Kidney (tissue), 14 donors: ENCODE results near the gene PHOSPHO1. TPM values are rescaled to one million over a fixed set of nuclear protein-coding genes. Genes with fewer than 3 reads are reported as not detected.
A peak's percentile ranks its signal among the peaks of the same experiment; 100 is the strongest.

Experiments
- DNase-seq, 5 donors: peaks; one replicate each; pipeline ENCODE4 v3.0.0-alpha.2; 2013 to 2020
- FAIRE-seq: peaks from 2 replicates; lab custom pipeline; 2012; peaks lifted over from hg19 to GRCh38; lab: Jason Lieb, UNC
- H3K27ac ChIP-seq, 2 donors: one replicate each; pipeline ENCODE4 v1.7.0; 2013; ENCODE audit warnings: low read depth in 2 of 2, low read length in 2 of 2, inconsistent platforms in 1 of 2
- H3K27me3 ChIP-seq: one replicate; pipeline ENCODE4 v1.7.1; 2013; ENCODE audit warnings: low read length, inconsistent platforms; ENCODE audit not compliant: control insufficient read depth, insufficient read depth
- H3K36me3 ChIP-seq, 3 donors: one replicate each; pipeline versions ENCODE4 v1.7.0 to v1.7.1; 2013; ENCODE audit warnings: low read length in 3 of 3, control low read depth in 1 of 3, inconsistent platforms in 1 of 3; ENCODE audit not compliant: insufficient read depth in 3 of 3, control insufficient read depth in 2 of 3
- H3K4me1 ChIP-seq, 3 donors: one replicate each; pipeline versions ENCODE4 v1.7.0 to v1.7.1; 2013; ENCODE audit warnings: low read length in 3 of 3, inconsistent platforms in 1 of 3, low read depth in 1 of 3; ENCODE audit not compliant: control insufficient read depth in 2 of 3, insufficient read depth in 2 of 3
- H3K4me3 ChIP-seq, 3 donors: one replicate each; pipeline versions ENCODE4 v1.7.0 to v1.8.1; 2013; ENCODE audit warnings: low read length in 3 of 3, control low read depth in 1 of 3, inconsistent platforms in 1 of 3
- H3K9ac ChIP-seq, 3 donors: one replicate each; pipeline versions ENCODE4 v1.7.0 to v1.7.1; 2013; ENCODE audit warnings: low read length in 3 of 3, control low read depth in 1 of 3, inconsistent platforms in 1 of 3
- H3K9me3 ChIP-seq, 3 donors: one replicate each; pipeline versions ENCODE4 v1.7.0 to v1.7.1; 2013; ENCODE audit warnings: low read length in 3 of 3, control low read depth in 1 of 3, inconsistent platforms in 1 of 3; ENCODE audit not compliant: control insufficient read depth in 2 of 3, insufficient read depth in 1 of 3
- intact Hi-C: fragments of 100-400 bp; cut with DNase I; formaldehyde crosslinking; loops from one replicate; pipeline ENCODE4 v1.11.1; 2022
- polyA plus RNA-seq: library from polyadenylated mRNA; stranded (reverse); fragments of 350-450 nt; fragmentation: Illumina TruSeq; extraction: RNeasy Lipid Tissue Mini Kit (QIAGEN cat#74804); gene quantifications from one replicate; pipeline ENCODE4 v1.2.3, GENCODE V29; 2014; ENCODE audit warnings: low read depth, low replicate concordance; ENCODE audit not compliant: insufficient read depth
- total RNA-seq: library from RNA; stranded (reverse); fragmentation: NEBNext Ultra II Directional; extraction: Animal tissue kit (Norgen Biotek cat#: 25700); gene quantifications from one replicate; pipeline ENCODE4 v1.2.1, GENCODE V29; 2021
- TF ChIP-seq, protein P1 (sequence below): IDR thresholded peaks from 3 replicates; pipeline ENCODE4 v1.5.1; 2012; ENCODE audit warnings: mild to moderate bottlenecking, moderate library complexity, borderline replicate concordance; ENCODE audit not compliant: insufficient read depth; ENCODE audit errors: extremely low read depth
- donor health status: control.
- donor health status: control.
- donor health status: control.
- donor health status: control.
- donor health status: control.
- donor health status: DM: yes; HTN: yes; CAD: no.
- donor health status: Normal renal cell carcinoma (clear cell type).

The PHOSPHO1 gene
- total and polyA plus RNA-seq, 2 donors from 2014 or later: 0.22 to 1.5 TPM

DNA sequence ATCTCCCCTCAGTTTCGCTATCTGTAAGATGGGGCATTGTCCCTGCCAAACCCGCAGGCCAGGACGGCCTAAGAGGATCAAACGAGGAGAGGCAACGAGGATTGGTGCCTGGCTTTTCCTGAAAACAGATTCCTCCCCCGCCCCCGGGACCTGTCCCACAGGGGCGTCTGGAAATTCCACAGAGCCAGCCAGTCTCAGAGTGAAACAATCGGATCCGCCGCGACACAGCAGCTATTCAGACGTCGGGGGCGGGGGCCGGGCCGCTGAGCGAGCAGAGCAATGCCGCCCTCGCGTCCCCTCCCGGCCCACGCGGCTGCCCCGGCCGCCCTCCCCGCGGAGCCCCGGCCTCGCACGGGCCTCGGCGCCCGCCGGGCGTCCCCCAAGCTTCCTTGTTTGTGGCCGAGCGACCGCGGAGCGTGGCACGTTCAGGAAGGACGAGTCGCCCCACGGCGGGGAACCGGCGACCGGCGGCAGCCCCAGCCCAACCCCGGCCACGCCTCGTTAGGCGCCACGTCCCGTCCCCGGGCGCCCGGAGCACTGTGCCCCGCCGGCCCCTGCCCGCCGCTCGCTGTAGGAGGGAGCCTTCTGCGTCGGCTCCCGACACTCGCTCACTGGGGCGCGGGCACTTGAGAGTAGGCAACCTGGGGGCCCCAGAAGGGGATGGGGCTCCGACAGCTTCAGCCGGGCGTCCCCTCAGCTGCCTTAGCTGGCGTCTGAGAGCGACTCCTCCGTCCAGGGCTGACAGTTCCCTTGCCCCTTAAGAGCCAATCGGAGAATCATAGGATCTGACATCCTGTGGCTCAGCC lies 29.6 kb upstream of the PHOSPHO1 start:
- H3K4me3 ChIP-seq: peak overlapping the region in 2 of 3 donors; percentile 38 to 56
- H3K27ac ChIP-seq: peak overlapping the region; percentile 23 to 71
- FAIRE-seq (no peak), DNase-seq (peak; percentile 74 to 89 (median 78))
- H3K36me3 ChIP-seq: no peaks in the 10 kb centered on the region
- TF ChIP-seq, protein P1, sequence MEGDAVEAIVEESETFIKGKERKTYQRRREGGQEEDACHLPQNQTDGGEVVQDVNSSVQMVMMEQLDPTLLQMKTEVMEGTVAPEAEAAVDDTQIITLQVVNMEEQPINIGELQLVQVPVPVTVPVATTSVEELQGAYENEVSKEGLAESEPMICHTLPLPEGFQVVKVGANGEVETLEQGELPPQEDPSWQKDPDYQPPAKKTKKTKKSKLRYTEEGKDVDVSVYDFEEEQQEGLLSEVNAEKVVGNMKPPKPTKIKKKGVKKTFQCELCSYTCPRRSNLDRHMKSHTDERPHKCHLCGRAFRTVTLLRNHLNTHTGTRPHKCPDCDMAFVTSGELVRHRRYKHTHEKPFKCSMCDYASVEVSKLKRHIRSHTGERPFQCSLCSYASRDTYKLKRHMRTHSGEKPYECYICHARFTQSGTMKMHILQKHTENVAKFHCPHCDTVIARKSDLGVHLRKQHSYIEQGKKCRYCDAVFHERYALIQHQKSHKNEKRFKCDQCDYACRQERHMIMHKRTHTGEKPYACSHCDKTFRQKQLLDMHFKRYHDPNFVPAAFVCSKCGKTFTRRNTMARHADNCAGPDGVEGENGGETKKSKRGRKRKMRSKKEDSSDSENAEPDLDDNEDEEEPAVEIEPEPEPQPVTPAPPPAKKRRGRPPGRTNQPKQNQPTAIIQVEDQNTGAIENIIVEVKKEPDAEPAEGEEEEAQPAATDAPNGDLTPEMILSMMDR: no peak
- peaks cover 0 to 9% (median 0%) of the 10 kb centered on the region in 3 donors for H3K4me1 ChIP-seq
- H3K9ac ChIP-seq: peak overlapping the region in 2 of 3 donors; percentile 10 to 65
- intact Hi-C loops: no loop called here
- H3K9me3 ChIP-seq: no peaks in the 10 kb centered on the region
- H3K27me3 ChIP-seq: no peaks in the 10 kb centered on the region

DNA sequence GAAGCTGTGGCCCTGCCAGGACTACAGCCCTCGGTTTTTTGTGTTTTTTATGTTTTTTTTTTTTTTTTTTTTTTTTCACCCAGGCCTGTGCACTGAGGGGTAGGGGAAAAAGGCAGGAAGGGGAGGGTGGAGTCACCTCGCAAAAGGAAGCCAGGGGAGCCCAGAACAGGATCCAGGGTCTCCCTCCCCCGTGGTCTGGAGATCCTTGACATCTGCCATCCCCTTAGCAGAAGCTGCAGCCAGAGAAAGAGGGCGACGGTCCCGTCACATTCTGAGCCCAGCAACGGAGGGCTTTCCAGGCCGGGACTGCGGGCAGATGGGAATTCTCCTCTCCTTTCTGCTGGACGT lies 29.1 kb upstream of the PHOSPHO1 start:
- FAIRE-seq (no peak), DNase-seq (no peak)
- H3K27me3 ChIP-seq: no peaks in the 10 kb centered on the region
- H3K27ac ChIP-seq: peak overlapping the region in 1 of 2 donors; percentile 23
- no peaks in the 10 kb centered on the region for H3K9me3 ChIP-seq
- H3K9ac ChIP-seq: peak overlapping the region in 2 of 3 donors; percentile 10 to 65
- intact Hi-C loops: no loop called here
- H3K36me3 ChIP-seq: no peaks in the 10 kb centered on the region
- TF ChIP-seq, protein P1: no peak
- H3K4me1 ChIP-seq: peaks cover 0 to 9% (median 0%) of the 10 kb centered on the region in 3 donors
- peak overlapping the region in 2 of 3 donors; percentile 38 to 56 for H3K4me3 ChIP-seq

DNA sequence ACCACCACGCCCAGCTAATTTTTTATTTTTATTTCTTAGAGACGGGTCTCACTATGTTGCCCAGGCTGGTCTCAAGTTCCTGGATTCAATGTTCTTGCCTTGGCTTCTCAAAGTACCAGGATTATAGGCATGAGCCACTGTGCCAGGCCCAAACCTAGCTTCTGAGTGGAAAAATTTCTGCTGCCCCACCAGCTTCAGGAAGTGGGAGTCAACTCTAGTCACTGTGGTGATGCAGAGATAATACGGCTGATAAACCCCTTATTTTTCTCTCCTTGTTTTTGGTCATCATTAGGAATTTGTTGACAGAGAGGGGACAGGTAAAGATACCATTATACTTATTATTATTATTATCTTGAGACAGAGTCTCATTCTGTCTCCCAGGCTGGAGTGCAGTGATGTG lies 27.8 kb upstream of the PHOSPHO1 start:
- Histone ChIP-seq H3K4me1 (peaks cover 0 to 9% (median 0%) of the 10 kb centered on the region in 3 donors), H3K36me3 (no peaks in the 10 kb centered on the region), H3K9me3 (no peaks in the 10 kb centered on the region), H3K27ac (no peak overlapping the region), H3K9ac (no peak overlapping the region), H3K4me3 (no peak overlapping the region), H3K27me3 (no peaks in the 10 kb centered on the region)
- DNase-seq (no peak), FAIRE-seq (no peak)
- intact Hi-C loops: no loop called here
- TF ChIP-seq, protein P1: no peak
